GM19463 (cell line): ENCODE data around the gene CRYGN.

ENCODE experiments used
- ATAC-seq: cut with Tn5 transposase; IDR thresholded peaks from one replicate; pipeline ENCODE4 v1.9.1; 2021; ENCODE audit warnings: mild to moderate bottlenecking, moderate library complexity; ENCODE audit not compliant: unreplicated experiment

The CRYGN gene

DNA sequence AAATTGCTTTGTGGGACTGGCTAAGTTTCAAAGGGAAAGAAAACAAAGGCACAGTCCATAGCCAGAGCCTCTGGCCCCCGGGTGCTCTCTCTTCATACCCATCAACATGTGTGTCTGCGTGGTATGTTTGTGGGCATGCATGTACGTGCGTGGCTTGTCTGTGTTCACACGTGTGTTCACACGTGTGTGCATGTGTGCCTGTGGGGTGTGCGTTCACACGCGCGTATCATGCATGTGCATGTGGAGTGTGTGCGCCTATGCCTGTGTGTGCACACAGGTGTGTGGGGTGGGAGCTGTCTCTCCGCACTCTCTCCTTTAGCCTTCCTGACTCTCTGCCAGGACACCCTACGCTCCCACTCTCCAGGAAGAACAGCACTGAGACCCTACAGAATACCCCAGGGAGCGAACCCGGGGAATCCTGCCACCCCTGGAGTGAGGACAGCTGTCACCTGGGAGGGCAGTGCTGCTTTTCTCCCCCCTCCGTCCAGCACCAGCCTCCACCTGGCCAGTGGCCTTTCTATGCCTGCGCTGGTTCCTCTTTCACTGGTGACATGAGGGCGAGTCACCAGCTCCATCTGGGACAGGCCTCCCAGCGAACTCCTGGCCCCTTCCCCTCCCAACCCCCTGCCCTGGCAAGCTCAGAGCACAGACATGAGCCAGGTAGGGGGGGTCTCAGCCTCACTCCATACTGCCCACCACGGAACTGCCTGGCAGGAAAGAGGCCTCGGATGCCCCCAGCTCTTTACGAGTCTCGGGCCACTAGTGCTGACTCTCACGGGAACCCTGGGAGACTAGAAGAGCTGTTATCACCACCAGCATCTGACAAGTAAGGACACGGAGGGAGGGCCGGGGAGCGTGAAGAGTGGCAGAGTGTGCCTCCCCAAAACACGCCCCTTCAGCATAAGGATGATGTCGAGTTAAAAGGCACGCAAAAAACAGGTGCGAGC lies 46.6 kb downstream of the CRYGN start:
- no peak for ATAC-seq

DNA sequence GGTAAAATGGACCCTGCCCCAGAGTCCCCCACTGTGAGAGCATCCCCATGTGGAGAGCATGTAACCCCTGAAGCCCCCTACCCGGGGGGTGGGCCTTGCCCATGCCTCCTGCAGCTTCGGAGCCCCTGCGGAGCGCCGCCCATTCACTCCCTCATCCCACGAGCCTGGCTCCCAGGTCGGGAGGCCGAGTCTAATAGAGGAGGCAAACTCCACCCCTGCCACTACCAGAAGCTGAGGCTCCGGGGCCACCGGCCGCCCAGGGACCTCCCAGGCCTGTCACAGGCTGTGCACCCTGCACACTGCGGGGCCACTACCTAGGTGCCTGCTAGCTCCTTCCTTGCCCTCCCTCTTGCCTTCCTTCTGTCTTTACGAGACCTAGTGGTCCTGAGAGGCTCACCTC lies 47.5 kb downstream of the CRYGN start:
- ATAC-seq, result no peak

DNA sequence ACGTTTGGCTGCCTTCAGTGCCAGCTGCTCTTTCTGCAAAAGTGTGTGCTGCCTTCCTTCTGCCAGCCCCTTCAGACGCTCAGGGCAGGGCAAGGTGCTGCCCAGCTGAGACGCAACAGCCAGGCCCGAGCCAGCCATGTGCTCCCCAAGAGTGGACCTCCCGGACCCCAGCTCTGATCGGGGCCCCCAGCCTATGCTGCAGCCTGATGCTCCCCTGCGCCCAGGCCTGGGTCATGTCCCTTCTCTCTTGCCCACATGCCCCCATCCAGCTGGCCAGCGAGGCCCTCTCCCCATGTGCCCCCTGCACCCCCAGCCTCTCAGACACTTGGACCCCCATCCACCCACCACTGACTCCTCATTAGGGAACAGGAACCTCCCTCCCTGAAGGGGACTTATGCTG lies 47.9 kb downstream of the CRYGN start:
- ATAC-seq, result no peak

DNA sequence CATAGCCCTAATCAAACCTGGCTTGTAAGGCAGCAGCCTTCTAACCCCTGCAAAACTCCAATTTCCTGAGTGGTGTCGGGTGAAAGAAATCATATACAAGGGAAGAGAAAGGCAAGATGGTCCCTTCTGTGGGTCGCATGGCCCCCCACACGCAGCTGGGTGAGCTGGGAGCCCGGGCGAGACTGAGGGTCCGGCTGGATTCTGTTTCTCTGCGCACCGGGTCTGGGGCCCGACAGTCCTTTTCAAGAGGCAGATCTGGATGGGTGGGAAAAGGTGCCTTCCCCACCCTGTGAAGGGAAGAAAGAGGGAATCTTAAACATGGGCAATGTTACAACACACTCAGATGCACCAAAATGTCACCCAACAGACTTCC lies 48.6 kb downstream of the CRYGN start:
- no peak for ATAC-seq

DNA sequence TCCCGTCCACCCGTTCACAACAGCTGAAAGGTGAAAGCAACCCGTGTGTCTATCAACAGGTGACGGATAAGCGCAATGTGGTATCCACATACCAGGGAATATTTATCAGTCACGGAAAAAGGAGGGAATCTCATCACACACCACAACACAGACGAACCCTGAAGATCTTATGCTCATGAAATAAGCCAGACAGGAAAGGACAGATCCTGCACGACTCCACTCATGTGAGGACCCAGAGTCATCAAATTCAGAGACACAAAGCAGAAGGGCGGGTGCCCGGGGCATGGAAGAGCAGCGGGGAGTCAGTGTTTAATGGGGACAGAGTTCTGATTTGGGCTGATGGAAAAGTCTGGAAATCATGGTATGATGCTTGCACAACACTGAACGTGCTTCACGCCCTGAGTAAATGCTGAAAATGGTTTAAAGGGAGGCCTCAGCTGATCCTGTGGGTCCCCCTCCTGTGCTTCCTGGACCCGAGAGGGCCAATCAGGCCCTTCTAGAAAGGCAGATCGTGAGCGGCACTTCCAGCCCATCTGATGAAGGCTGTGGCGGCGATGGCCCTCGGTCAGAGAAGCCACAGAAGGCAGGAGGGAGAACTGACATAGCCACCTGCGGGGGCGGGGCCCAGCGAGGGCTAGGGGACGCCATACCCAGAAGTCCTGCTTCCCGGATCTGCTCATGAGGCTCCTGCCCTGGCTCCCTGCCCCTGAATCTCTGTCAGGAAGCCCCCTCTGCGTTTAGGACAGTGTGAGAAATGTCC lies 49.2 kb downstream of the CRYGN start:
- ATAC-seq, result no peak

DNA sequence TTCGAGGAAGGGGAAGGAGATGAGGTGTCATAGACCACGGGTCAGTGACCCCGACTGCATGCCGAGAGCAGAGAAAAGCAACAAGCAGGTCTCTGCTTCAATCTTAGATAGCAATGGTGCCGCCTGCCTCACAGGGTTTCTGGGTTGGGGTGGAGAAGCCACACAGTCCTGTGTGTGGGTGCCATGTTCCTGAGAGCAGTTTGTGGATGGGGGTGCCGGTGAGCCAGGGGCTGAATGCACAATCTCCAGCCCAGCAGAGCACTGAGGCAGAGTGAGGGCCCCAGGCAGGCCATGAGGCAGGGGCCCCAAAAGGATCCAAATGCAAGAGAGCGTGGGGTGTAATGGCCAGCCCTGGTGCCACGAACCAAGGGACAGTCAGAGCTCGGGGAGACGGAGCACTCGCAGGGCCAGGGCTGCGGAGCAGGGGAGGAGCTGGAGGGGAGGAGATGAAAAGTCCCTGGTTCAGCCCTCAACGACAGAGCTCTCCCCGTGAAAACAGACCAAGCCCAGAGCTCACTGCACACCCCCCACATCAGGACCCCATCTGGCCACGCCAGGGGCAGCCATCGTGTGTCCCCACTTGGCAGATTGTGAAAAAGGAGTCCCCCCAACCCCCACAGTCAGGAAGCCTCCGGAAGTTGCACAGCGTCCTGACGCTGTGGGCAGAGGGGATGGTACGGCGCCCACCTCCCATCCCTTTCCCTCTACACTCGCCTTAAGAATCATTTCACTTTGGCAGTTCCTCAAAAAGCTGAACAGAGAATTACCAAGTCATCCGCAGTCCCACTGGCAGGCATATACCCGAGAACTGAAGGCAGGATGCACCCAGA lies 50.0 kb downstream of the CRYGN start:
- no peak for ATAC-seq

DNA sequence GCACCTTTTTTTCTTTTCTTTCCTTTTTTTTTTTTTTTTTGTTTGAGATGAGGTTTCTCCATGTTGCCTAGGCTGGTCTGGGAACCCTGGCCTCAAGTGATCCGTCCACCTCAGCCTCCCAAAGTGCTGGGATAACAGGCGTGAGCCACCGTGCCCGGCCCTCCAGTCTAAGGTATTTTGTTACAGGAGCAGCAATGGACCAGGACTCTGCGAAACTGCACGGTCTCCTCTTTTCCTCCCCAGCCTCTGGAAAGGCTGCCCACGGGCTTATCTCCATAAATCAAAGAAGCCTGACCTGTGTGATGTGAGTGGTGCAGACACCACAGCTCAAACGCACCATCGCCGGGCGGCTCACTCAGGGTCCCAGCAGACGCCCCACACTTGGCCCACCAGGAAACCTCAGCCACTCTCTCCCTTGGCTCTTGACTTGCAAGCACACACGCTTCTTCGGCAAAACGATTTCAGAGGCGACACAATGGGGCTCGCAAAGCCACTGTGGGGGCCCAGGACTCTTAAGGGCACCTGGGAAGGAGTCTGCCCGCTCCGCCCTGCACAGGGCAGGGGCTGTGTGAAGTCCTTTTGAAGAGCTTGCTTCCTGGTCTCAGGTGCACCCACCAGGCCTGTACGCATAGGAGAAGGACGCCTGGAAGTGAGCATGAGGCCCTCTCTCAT lies 50.7 kb downstream of the CRYGN start:
- no peak for ATAC-seq

DNA sequence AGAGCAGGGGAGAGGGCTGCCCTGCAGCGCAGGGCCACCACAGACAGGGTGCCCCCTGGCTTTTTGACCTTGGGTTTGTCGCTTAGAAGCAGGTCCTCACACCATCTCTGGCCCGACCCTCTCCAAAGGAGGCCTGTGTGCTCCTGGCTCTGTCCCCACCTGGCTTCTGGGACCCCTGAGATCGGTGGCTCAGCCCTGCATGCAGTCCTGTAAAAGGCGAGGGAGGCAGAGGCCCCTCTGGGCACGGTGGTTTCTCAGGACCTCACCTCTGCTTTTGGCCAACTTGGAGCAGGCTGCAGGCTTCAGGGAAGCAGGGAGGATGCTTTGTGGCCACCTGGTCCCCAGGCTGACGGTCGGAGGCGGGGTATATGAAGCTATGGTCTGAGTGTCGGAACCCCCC lies 51.5 kb downstream of the CRYGN start:
- no peak for ATAC-seq

DNA sequence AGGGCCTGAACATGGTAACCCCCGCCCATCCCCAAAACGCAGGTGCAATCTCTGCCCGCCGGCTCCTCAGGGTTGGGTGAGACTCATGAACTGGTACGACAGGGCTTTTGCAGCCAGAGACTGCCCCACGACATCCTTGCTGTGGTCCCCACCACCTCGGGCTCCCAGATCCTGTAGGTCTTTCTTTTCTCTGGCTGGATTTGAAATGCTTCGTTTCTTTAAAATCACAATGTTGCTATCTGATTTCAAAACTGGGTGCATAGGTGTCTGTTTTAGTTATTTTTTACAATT lies 52.0 kb downstream of the CRYGN start:
- no peak for ATAC-seq

DNA sequence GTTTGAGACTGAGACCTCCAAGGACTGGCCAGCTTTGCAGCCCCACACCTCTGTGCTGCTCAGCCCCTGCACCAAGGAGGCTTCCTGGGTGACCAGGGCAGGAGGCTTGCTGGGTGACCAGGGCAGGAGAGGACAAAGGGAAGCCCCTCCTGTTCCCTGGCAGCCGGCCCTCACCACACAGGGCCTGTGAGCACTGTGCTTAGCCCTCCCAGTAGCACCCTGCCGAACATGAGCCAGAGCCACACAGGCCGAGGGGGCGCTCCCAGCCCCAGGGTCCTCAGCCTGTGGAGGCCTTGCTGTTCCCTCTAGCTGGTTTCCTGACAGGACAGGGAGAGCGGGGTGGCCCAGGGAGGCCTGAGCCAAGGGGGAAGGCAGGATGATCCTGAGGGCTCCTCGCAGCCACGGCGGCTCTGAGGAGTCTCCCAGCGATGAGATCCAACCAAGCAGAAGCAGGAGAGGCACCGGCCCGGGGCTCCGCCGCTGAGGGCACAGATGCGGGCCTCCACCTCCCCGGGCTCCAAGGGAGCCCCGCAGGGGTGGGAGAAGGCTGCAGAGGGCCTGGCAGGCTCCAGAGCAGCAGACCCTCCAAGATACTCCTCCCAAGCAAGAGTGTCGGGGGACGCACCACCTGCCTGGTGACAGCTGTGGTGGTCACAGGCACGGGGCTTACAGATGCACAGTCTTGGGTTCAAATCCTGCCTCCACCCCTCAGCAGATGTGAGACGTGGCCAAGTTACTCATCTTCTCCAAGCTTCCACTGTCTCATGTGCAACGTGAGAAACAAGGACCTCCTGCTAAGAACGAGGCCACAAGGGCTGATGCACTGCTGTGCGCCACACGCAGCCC lies 52.6 kb downstream of the CRYGN start:
- no peak for ATAC-seq

DNA sequence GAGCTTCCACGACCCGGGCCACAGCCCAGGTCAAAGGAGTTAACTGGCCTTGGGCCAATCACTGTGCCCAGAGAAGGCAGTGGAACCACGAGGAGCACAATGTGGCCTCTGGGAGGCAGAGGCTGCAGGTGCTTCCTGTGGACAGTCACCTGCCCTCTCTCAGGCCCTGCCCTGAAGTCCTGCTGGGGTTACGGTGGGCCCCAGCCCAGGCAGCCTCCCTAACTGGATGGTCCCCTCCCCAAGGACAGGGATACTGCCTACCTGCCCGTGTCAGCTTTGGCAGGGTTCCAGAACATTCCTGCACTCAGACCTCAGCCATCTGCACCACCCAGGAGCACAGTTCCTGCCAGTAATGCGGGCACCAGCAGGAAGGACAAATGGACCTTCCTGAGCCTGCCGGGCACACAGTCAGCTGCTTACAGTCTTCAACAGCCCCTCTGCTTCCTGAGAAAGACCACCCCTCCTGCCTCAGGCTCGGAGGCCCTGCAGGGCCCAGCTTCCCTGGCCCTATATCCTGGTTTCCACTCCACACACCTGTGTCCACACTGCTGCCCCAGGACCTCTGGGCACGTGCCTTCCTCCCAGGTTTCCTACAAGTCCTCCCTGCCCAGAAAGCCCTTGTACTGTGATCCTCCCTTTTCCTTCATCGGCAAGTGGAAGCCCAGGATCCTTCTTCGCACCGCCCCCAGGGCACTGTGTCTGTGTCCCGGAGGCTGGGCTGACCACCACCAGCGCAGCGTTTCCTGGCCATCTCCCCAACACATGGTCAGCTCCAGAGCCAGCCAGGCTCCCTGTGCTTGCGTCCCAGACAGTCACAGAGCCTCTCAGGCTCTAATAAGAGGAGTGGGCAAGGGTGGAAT lies 53.4 kb downstream of the CRYGN start:
- ATAC-seq, result no peak

DNA sequence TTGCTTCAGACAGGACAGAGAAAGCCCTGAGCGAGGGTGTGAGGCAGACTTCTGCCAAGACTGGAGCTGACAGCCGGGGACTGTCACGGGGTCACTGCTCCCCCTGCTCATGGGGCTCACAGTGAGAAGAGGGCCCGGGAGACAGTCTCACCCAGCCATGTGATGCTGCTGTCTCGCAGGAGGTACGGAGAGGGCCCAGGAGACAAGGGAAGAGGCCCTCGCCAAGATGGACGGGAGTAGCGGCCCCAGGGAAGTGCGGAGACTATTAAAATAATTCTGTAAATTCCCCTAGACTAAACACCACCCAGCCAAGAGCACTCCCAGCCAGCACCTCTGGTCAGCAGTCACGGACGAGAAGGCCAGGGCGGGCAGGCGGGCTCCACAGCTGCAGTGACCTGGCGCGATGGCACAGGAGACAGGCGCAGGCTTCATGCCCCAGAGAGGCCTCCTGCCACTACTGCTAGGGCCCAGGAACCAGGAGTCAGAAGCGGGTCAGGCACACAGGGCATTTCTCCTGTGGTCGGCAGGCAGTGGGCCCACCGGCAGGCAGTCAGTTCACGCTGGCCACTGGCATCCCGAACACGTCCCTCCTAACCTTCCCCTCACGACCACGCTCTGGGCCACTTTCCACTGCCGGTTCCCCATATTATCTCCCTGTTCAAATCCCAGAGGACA lies 54.2 kb downstream of the CRYGN start:
- ATAC-seq, result no peak

DNA sequence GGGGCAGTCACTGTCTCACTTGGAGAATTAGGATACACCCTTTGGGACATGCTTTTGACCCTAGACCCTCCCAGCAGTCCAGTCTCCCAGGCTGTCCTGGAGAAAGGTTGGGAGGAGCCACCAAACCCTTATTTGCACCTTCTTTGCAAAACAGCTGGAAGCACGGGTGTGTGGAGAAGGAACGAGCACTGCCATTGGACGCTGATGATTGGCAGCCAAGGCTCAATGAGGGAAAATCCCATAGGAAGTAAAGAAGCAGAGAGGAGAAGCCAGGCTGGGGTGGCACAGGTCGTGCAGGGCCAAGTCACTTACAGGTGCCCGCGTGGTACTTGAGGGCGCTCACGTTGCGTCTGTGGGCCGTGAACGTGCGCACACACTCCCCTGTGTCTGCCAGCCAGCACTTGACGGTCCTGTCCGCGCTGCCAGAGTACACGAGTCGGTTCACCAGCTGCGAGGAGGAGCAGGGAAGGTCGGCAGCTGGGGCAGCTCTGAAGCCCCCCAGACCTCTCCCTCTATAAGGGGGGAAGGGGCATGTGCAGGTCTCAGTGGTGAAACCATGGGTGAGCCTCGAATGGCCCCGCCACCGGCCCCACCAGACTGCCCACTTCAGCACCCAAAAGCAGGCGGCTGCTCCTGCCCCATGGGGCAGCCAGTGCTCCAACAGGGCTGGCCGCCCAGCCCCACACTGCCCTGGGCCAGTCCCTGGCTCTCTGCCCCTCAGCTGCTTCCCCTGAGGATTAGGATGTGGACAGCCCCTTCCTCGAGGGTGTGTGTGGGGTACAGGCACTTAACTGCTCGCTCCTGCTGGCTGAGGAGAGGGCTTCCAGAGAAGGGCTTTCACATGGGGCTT lies 54.9 kb downstream of the CRYGN start:
- ATAC-seq, result no peak

DNA sequence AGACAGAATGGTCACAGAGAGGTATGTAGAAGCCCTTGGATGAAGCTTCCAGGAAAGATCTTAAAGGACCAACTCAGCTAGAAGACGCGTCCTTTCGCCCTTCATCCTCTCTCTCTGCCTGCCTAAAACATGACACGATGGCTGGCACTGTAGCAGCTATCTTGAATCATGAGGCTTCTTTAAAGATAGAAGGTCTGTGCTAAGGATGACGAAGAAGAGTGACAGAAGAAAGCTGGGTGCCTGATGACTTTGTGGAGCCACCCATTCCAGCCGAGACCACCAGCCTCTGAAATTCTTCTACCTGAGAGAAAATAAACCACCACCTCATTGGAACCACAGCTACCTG lies 55.6 kb downstream of the CRYGN start:
- no peak for ATAC-seq

DNA sequence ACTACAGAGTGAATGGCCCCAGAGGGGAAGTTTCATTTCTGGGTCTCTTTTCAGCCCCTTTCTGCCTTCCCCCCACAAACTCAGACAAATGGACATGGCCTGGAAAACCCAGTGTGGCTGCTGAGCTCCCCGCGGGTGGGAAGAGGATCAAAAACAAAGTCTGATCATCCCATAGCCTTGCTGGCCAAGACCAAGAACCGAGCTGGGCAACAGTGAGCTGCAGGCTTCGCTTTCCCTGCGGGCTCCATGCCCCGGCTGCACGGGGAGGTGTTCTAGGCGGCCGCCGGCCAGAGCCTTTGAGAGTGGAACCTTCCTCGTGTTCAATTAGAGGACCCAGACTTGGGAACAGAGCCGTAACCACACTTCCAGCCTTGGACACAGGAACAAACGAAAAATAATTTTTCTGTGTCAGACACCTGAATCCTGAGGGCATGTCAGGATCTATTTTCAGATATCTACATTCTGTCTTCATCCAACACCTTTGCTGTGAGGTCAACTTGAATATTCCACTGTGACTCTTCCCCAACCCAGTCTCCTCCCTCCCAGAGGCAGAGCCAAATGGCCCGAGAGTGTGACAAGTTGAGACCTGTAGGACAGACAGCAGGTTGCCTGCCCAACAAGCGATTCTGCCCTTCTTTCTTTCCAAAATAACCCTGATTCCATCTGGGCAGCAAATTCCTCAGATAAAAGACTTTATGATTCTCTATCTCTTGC lies 56.1 kb downstream of the CRYGN start:
- ATAC-seq, result no peak

DNA sequence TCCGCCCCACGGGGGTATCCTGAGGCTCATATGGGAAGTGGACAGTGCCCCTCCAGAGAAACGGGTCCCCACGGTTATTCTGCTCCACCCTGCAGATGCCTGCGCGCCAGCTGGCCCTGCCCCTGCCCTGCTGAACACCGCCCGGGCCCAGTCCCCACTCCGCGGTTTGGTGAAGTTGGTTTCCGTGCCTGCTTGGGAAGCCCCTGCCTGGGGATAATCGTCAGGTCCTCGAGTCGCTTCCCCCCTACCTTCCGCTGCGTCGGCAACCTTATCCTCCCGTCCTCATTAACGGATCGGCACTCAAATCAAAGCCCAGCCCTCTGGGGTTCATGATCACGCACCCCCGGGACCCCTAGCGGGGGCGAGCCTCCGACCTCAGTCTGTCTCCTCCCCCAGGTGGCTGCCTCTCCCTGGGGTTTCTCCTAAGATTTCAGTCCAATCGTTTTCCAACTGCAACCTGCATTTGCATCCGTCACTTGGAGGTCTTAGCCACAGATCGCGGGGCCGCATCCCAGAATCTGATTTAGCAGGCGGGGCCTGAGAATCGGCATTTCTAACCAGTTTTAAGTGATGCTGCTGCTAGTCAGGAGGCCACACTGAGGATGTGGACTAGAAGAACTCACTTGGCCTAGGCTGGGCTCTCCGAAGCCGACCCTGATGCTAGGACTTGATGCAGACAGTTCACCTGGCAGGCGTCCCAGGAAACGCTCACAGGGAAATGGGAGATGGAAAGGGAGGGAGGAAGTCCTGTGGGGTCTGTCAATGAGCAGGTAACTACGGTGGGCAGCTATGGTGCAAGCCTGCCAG lies 57.7 kb downstream of the CRYGN start:
- no peak for ATAC-seq
